Keratinocyte (primary cell): ENCODE data around the gene SIK2. TPM values are rescaled to one million over a fixed set of nuclear protein-coding genes. Genes with fewer than 3 reads are reported as not detected.

ENCODE experiments used
- DNase-seq: peaks from one replicate; pipeline ENCODE4 v3.0.0-alpha.2; 2011; ENCODE audit warnings: low read depth, missing footprints, low spot score
- FAIRE-seq: peaks from 2 replicates; lab custom pipeline; 2011; peaks lifted over from hg19 to GRCh38; lab: Jason Lieb, UNC
- H2AFZ ChIP-seq: 2 replicates; pipeline ENCODE4 v1.6.0; 2012; ENCODE audit warnings: low read length, control low read depth, inconsistent platforms; ENCODE audit not compliant: control insufficient read depth
- H3K27ac ChIP-seq: 2 replicates; pipeline ENCODE4 v1.5.1; 2011; ENCODE audit warnings: low read length; ENCODE audit not compliant: control insufficient read depth, insufficient read depth
- H3K27me3 ChIP-seq: 3 replicates; pipeline ENCODE4 v1.6.0; 2011; ENCODE audit warnings: low read length; ENCODE audit not compliant: control insufficient read depth, insufficient read depth; ENCODE audit errors: extremely low read depth
- H3K36me3 ChIP-seq, 2 experiments: 2 replicates in 1 of 2; 3 replicates in 1 of 2; pipeline ENCODE4 v1.5.1; 2011; ENCODE audit warnings: low read length in 2 of 2, mild to moderate bottlenecking in 1 of 2; ENCODE audit not compliant: control insufficient read depth in 2 of 2, insufficient read depth in 2 of 2; ENCODE audit errors: extremely low read depth in 1 of 2
- H3K4me1 ChIP-seq: 3 replicates; pipeline ENCODE4 v1.5.1; 2011; ENCODE audit warnings: low read length; ENCODE audit not compliant: control insufficient read depth, insufficient read depth; ENCODE audit errors: extremely low read depth
- H3K4me2 ChIP-seq: 3 replicates; pipeline ENCODE4 v1.6.0; 2011; ENCODE audit warnings: low read depth, low read length; ENCODE audit not compliant: control insufficient read depth, insufficient read depth; ENCODE audit errors: extremely low read depth
- H3K4me3 ChIP-seq, 3 experiments: fragments of 200-600 bp in 1 of 3; sonication (generic) in 1 of 3; 2 replicates in 2 of 3; 3 replicates in 1 of 3; pipeline ENCODE4 v1.5.1; 2011 to 2016; ENCODE audit warnings: low read length in 3 of 3, mild to moderate bottlenecking in 3 of 3, control low read depth in 2 of 3, inconsistent platforms in 1 of 3, low read depth in 1 of 3, mixed read lengths in 1 of 3, mixed run types in 1 of 3, moderate library complexity in 1 of 3; ENCODE audit not compliant: control insufficient read depth in 2 of 3, insufficient read depth in 2 of 3; ENCODE audit errors: extremely low read depth in 1 of 3
- H3K79me2 ChIP-seq: 2 replicates; pipeline ENCODE4 v1.6.0; 2012; ENCODE audit warnings: low read length; ENCODE audit not compliant: control insufficient read depth, insufficient read depth
- H3K9ac ChIP-seq: 3 replicates; pipeline ENCODE4 v1.6.0; 2011; ENCODE audit warnings: low read length; ENCODE audit not compliant: control insufficient read depth, insufficient read depth; ENCODE audit errors: extremely low read depth
- H3K9me1 ChIP-seq: 3 replicates; pipeline ENCODE4 v1.6.0; 2011; ENCODE audit warnings: low read length; ENCODE audit not compliant: control insufficient read depth, insufficient read depth; ENCODE audit errors: extremely low read depth
- H3K9me3 ChIP-seq: 2 replicates; pipeline ENCODE4 v1.5.1; 2012; ENCODE audit warnings: low read depth, low read length; ENCODE audit not compliant: control insufficient read depth
- H4K20me1 ChIP-seq: 3 replicates; pipeline ENCODE4 v1.6.0; 2011; ENCODE audit warnings: low read length; ENCODE audit not compliant: control insufficient read depth, insufficient read depth; ENCODE audit errors: extremely low read depth
- EZH2 ChIP-seq: IDR thresholded peaks from one replicate; pipeline ENCODE4 v1.6.1; 2012; ENCODE audit warnings: inconsistent platforms, mild to moderate bottlenecking, low read length, moderate library complexity
- dilution Hi-C: fragments of 300-500 bp; cut with MboI; formaldehyde crosslinking; loops from one replicate; pipeline ENCODE4 v1.7.0; 2020; ENCODE audit warnings: low sequenced_read_pairs; ENCODE audit not compliant: extremely low pct_ligation_motif_present
- polyA plus RNA-seq, 5 experiments: library from polyadenylated mRNA; depleted of rRNA in 3 of 5; stranded (reverse) in 3 of 5; stranded (forward) in 1 of 5; unstranded in 1 of 5; fragments of >200 nt; gene quantifications; 1 replicate in 1 of 5; 2 replicates in 3 of 5; 3 replicates in 1 of 5; pipeline versions ENCODE4 v1.2.1 to v1.2.3, GENCODE V29; 2011 to 2012; ENCODE audit warnings: missing spikeins in 2 of 5, low read depth in 1 of 5, low replicate concordance in 1 of 5
- TF ChIP-seq, protein P1 (sequence below), 3 experiments: IDR thresholded peaks in 1 of 3; conservative IDR thresholded peaks in 1 of 3; optimal IDR thresholded peaks in 1 of 3; 2 replicates in 2 of 3; 3 replicates in 1 of 3; pipeline versions ENCODE3 to v1.5.1; 2011; ENCODE audit warnings: low read length in 3 of 3, mild to moderate bottlenecking in 3 of 3, moderate library complexity in 2 of 3, control low read depth in 1 of 3, inconsistent platforms in 1 of 3; ENCODE audit not compliant: insufficient read depth in 2 of 3; ENCODE audit errors: extremely low read depth in 1 of 3

The SIK2 gene
- polyA plus RNA-seq, 1 donor (not counting 4 experiments of a cell fraction or from before 2014, with no cell fraction given), result 10.0 TPM

DNA sequence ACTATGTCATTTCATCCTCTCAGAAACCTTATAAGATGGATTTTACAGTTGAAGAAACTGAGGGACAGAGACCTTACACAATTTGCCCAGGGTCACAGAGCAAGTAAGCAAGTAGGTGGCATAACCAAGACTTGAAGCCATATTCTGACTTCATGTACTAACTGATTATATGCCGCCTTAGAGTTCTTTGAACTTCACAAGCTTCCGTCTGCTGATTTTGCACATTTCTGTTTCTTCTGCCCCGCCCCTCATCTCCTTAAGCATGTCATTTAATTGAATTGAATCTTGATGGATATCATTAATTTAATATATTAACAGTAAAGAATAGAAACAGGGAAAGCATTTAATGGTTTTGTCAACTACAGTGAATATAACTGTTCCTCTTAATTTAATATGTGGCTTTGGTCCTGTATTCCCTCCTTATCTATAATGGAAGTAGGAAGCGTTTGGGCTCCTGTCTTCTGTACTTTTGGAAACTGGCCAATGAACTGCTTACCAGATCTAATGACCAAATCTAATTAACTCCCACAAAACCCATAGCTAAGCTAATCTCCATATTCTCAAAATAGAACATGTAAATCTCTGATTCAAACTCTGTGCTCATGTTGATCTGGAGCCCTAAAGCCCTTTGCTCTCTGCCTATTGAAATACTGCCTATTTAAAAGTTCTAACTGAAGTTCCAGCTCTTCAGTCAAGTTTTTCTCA, 30.4 kb downstream of the SIK2 start:
- dilution Hi-C loops, result no loop called here
- Histone ChIP-seq H3K4me2 (no peak overlapping the region), H3K4me1 (peaks cover 58% of the 10 kb centered on the region), H3K27me3 (no peaks in the 10 kb centered on the region), H3K27ac (peak overlapping the region; percentile 68), H2AFZ (no peak overlapping the region), H3K79me2 (peaks cover 4% of the 10 kb centered on the region), H3K4me3 (no peak overlapping the region), H3K9me1 (no peaks in the 10 kb centered on the region), H3K36me3 (no peaks in the 10 kb centered on the region), H3K9me3 (no peaks in the 10 kb centered on the region), H4K20me1 (no peaks in the 10 kb centered on the region), H3K9ac (no peak overlapping the region)
- TF ChIP-seq EZH2, result no peak
- TF ChIP-seq, protein P1, sequence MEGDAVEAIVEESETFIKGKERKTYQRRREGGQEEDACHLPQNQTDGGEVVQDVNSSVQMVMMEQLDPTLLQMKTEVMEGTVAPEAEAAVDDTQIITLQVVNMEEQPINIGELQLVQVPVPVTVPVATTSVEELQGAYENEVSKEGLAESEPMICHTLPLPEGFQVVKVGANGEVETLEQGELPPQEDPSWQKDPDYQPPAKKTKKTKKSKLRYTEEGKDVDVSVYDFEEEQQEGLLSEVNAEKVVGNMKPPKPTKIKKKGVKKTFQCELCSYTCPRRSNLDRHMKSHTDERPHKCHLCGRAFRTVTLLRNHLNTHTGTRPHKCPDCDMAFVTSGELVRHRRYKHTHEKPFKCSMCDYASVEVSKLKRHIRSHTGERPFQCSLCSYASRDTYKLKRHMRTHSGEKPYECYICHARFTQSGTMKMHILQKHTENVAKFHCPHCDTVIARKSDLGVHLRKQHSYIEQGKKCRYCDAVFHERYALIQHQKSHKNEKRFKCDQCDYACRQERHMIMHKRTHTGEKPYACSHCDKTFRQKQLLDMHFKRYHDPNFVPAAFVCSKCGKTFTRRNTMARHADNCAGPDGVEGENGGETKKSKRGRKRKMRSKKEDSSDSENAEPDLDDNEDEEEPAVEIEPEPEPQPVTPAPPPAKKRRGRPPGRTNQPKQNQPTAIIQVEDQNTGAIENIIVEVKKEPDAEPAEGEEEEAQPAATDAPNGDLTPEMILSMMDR (optimal IDR thresholded peaks at IDR 0.05 in 1 of 3, IDR thresholded peaks at IDR 0.05 in 1 of 3, conservative IDR thresholded peaks at IDR 0.05 in 1 of 3; ENCODE audit: extremely low read depth in 1 of 3, insufficient read depth in 2 of 3, low read length in 3 of 3), result no peak
- FAIRE-seq, result peak; percentile 36
- DNase-seq, result no peak

DNA sequence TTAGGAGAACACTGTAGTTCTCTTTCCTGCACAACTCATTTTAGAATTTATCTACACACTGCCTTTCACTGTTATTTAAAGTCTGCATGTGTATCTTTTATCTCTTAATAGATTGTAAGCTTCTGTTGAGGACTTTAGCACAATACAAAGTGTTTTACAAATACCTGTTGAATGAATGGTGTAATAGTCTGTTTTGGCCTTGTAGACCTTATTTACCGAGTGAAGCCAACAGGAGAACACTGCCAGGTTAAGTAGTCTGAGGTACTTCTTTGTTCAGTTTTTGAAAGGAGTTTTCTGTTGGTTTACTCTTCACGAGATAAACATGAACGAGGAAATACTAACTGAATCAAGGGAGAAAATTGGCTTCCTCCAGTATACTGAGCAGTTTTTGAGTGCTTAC, 31.0 kb downstream of the SIK2 start:
- Histone ChIP-seq H3K4me3 (no peak overlapping the region), H3K27ac (peak overlapping the region; percentile 68), H3K9me1 (no peaks in the 10 kb centered on the region), H2AFZ (no peak overlapping the region), H3K9ac (no peak overlapping the region), H3K4me2 (peak overlapping the region; percentile 12), H3K79me2 (peaks cover 8% of the 10 kb centered on the region), H3K9me3 (no peaks in the 10 kb centered on the region), H3K36me3 (no peaks in the 10 kb centered on the region), H4K20me1 (no peaks in the 10 kb centered on the region), H3K4me1 (peaks cover 58% of the 10 kb centered on the region), H3K27me3 (no peaks in the 10 kb centered on the region)
- DNase-seq (no peak), FAIRE-seq (peak; percentile 20)
- no peak for TF ChIP-seq EZH2
- TF ChIP-seq, protein P1 (optimal IDR thresholded peaks at IDR 0.05 in 1 of 3, IDR thresholded peaks at IDR 0.05 in 1 of 3, conservative IDR thresholded peaks at IDR 0.05 in 1 of 3; ENCODE audit: extremely low read depth in 1 of 3, insufficient read depth in 2 of 3, low read length in 3 of 3), result no peak
- dilution Hi-C loops, result no loop called here
